ENCODE results near the gene EPM2A.

- TF ChIP-seq EZH2 (IDR thresholded peaks at IDR 0.05; ENCODE audit: low read length) (no peak), CTCF (optimal IDR thresholded peaks at IDR 0.05 in 1 of 3, IDR thresholded peaks at IDR 0.05 in 1 of 3, conservative IDR thresholded peaks at IDR 0.05 in 1 of 3; ENCODE audit: extremely low read depth in 1 of 3, insufficient read depth in 2 of 3, low read length in 3 of 3) (no peak)
Measured at GRCh38 chr6:145603424-145603833, 131.9 kb downstream of the EPM2A start.

Data from keratinocyte (primary cell).